ENCODE results near the gene CSRNP3.

DNA sequence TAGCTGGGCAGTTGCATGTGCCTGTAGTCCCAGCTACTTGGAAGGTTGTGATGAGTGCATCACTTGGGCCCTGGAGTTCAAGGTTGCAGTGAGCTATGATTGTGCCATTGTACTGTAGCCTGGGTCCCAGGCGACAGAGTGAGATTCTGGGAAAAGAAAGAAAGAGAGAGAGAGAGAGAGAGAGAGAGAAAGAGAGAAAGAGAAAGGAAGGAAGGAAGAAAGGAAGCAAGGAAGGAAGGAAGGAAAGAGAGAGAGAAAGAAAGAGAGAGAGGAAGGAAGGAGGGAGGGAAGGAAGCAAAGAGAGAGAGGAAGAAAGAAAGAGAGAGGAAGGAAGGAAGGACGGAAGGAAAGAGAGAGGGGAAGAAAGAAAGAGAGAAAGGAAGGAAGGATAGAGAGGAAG, 196.1 kb downstream of the CSRNP3 start:
- TF ChIP-seq POLR2A (IDR thresholded peaks at IDR 0.05) = no peak
- TF ChIP-seq, protein P1, sequence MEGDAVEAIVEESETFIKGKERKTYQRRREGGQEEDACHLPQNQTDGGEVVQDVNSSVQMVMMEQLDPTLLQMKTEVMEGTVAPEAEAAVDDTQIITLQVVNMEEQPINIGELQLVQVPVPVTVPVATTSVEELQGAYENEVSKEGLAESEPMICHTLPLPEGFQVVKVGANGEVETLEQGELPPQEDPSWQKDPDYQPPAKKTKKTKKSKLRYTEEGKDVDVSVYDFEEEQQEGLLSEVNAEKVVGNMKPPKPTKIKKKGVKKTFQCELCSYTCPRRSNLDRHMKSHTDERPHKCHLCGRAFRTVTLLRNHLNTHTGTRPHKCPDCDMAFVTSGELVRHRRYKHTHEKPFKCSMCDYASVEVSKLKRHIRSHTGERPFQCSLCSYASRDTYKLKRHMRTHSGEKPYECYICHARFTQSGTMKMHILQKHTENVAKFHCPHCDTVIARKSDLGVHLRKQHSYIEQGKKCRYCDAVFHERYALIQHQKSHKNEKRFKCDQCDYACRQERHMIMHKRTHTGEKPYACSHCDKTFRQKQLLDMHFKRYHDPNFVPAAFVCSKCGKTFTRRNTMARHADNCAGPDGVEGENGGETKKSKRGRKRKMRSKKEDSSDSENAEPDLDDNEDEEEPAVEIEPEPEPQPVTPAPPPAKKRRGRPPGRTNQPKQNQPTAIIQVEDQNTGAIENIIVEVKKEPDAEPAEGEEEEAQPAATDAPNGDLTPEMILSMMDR (IDR thresholded peaks at IDR 0.05) = no peak
- TF ChIP-seq EP300 (IDR thresholded peaks at IDR 0.05) = no peak
- no peak for TF ChIP-seq POLR2AphosphoS5 (IDR thresholded peaks at IDR 0.05)

Measured in upper lobe of left lung (tissue), 4 donors.